ENCODE results near the gene RPL36A. TPM values are rescaled to one million over a fixed set of nuclear protein-coding genes. Genes with fewer than 3 reads are reported as not detected.

RPL36A gene
- total RNA-seq (2022; extraction: Qiagen RNA extraction): 2,449 to 2,973 TPM (median 2,526 TPM) in 5 replicates

GRCh38 chrX:101390664-101391525 is at the start of gene RPL36A:
RPL36A (plus strand) TSS chrX:101391011; CDS start chrX:101391044, 33 bp downstream.

GRCh38 chrX:101348452-101349192 is 42.2 kb upstream of the RPL36A start, which contains the start of gene TIMM8A:
TIMM8A (minus strand) TSS chrX:101348742; CDS start chrX:101348664, 78 bp downstream.

GRCh38 chrX:101385795-101386541 is 4.8 kb upstream of the RPL36A start, which contains the start of gene BTK:
BTK (minus strand) TSS chrX:101386191; CDS start chrX:101375284, 10,907 bp downstream.

GRCh38 chrX:101407748-101408531 is 17.1 kb downstream of the RPL36A start, which contains the start of the genes GLA and HNRNPH2:
GLA (minus strand) TSS chrX:101407925; CDS start chrX:101407903, 22 bp downstream.
HNRNPH2 (plus strand) TSS chrX:101408222; CDS start chrX:101411989, 3,767 bp downstream.

Other genes with a start within 250 kb of the RPL36A start
- 0.13 to 0.28 TPM (median 0.16 TPM) in 5 replicates for gene DRP2, start 171.2 kb upstream of the RPL36A start, total RNA-seq (2022; extraction: Qiagen RNA extraction)
- gene TAF7L, start 99.7 kb upstream of the RPL36A start, total RNA-seq (2022; extraction: Qiagen RNA extraction): 0.08 to 0.14 TPM (median 0.10 TPM) in 5 replicates
- gene TIMM8A, start 42.3 kb upstream of the RPL36A start, total RNA-seq (2022; extraction: Qiagen RNA extraction): 26.5 to 29.9 TPM (median 28.0 TPM) in 5 replicates
- gene BTK, start 4.8 kb upstream of the RPL36A start, total RNA-seq (2022; extraction: Qiagen RNA extraction): 0.07 to 0.26 TPM (median 0.18 TPM) in 5 replicates
- gene GLA, start 16.9 kb downstream of the RPL36A start, total RNA-seq (2022; extraction: Qiagen RNA extraction): 160 to 197 TPM (median 177 TPM) in 5 replicates
- 51.9 to 76.0 TPM (median 56.2 TPM) in 5 replicates for gene HNRNPH2, start 17.2 kb downstream of the RPL36A start, total RNA-seq (2022; extraction: Qiagen RNA extraction)
- 0.31 to 0.69 TPM (median 0.63 TPM) in 5 replicates for gene ARMCX4, start 94.4 kb downstream of the RPL36A start, total RNA-seq (2022; extraction: Qiagen RNA extraction)
- 0.22 to 0.61 TPM (median 0.48 TPM) in 5 replicates for gene ARMCX1, start 159.5 kb downstream of the RPL36A start, total RNA-seq (2022; extraction: Qiagen RNA extraction)
- 45.8 to 48.6 TPM (median 47.8 TPM) in 5 replicates for gene ARMCX6, start 227.0 kb downstream of the RPL36A start, total RNA-seq (2022; extraction: Qiagen RNA extraction)
- gene ARMCX3, start 232.1 kb downstream of the RPL36A start, total RNA-seq (2022; extraction: Qiagen RNA extraction): 16.5 to 30.2 TPM (median 20.7 TPM) in 5 replicates

All from A549 treated with Hydrocortisone at 1 μM for 4 hours (cell line).